Keratinocyte (primary cell): Measurements from ENCODE around the gene ZEB2.

Experiments
- CTCF ChIP-seq, 3 experiments: IDR thresholded peaks in 1 of 3; conservative IDR thresholded peaks in 1 of 3; optimal IDR thresholded peaks in 1 of 3; 2 replicates in 2 of 3; 3 replicates in 1 of 3; pipeline versions ENCODE3 to v1.5.1; 2011; ENCODE audit warnings: low read length in 3 of 3, mild to moderate bottlenecking in 3 of 3, moderate library complexity in 2 of 3, control low read depth in 1 of 3, inconsistent platforms in 1 of 3; ENCODE audit not compliant: insufficient read depth in 2 of 3; ENCODE audit errors: extremely low read depth in 1 of 3
- EZH2 ChIP-seq: IDR thresholded peaks from one replicate; pipeline ENCODE4 v1.6.1; 2012; ENCODE audit warnings: inconsistent platforms, mild to moderate bottlenecking, low read length, moderate library complexity

GRCh38 chr2:144501627-144502026 is 18.3 kb downstream of the ZEB2 start:
- no peak for TF ChIP-seq CTCF (optimal IDR thresholded peaks at IDR 0.05 in 1 of 3, IDR thresholded peaks at IDR 0.05 in 1 of 3, conservative IDR thresholded peaks at IDR 0.05 in 1 of 3; ENCODE audit: extremely low read depth in 1 of 3, insufficient read depth in 2 of 3, low read length in 3 of 3)
- TF ChIP-seq EZH2, result no peak
